HepG2 (cell line): ENCODE results near the gene TM4SF1. TPM values are rescaled to one million over a fixed set of nuclear protein-coding genes. Genes with fewer than 3 reads are reported as not detected.

Experiments
- ATAC-seq: fragments of 200-7000 bp; cut with Tn5 transposase; 3 replicates; pipeline ENCODE4 v1.9.1; 2020; ENCODE audit warnings: mild to moderate bottlenecking, moderate library complexity
- BruUV-seq: library from RNA; stranded (reverse); fragments of 400-500 nt; replicated peaks from 2 replicates; lab custom pipeline; 2021; lab: Mats Ljungman, UMichigan
- CTCF ChIA-PET: fragments of 300-600 bp; formaldehyde crosslinking; extraction: SDS; loops from one replicate; lab custom pipeline; 2021; ENCODE audit warnings: low total read pairs, inconsistent platforms, low intra/inter-chr PET ratio; lab: Yijun Ruan, JAX
- POLR2A ChIA-PET: fragments of 350-600 bp; sonication (Branson Sonifier 250); formaldehyde crosslinking; loops from one replicate; lab custom pipeline; 2020; ENCODE audit warnings: antibody characterized with exemption, inconsistent platforms; lab: Yijun Ruan, JAX
- DNase-seq: peaks from one replicate; pipeline ENCODE4 v3.0.0-alpha.2; 2015; ENCODE audit warnings: low spot score
- FAIRE-seq: peaks from 3 replicates; lab custom pipeline; 2011; peaks lifted over from hg19 to GRCh38; lab: Jason Lieb, UNC
- H2AFZ ChIP-seq: one replicate; pipeline ENCODE4 v1.6.1; 2011; ENCODE audit warnings: low read length, inconsistent platforms
- H3K27ac ChIP-seq: fragments of 300-600 bp; 3 replicates; pipeline ENCODE4 v1.8.0; 2011; ENCODE audit warnings: mixed run types, mild to moderate bottlenecking, mixed read lengths, low read length, inconsistent platforms; ENCODE audit not compliant: insufficient read depth; ENCODE audit errors: extremely low read length
- H3K27me3 ChIP-seq, 2 experiments: fragments of 200-600 bp in 1 of 2; 2 replicates in 1 of 2; 3 replicates in 1 of 2; pipeline versions ENCODE4 v1.6.0 to v1.8.0; 2011; ENCODE audit warnings: low read length in 2 of 2, mild to moderate bottlenecking in 2 of 2, moderate library complexity in 2 of 2, inconsistent platforms in 1 of 2; ENCODE audit not compliant: insufficient read depth in 2 of 2, control insufficient read depth in 1 of 2
- H3K36me3 ChIP-seq, 2 experiments: fragments of 200-600 bp in 1 of 2; replicated peaks in 1 of 2; 2 replicates in 1 of 2; 3 replicates in 1 of 2; pipeline versions ENCODE4 v1.5.1 to v1.8.0; 2011; ENCODE audit warnings: low read length in 2 of 2, inconsistent platforms in 1 of 2; ENCODE audit not compliant: insufficient read depth in 2 of 2, control insufficient read depth in 1 of 2
- H3K4me1 ChIP-seq: 2 replicates; pipeline ENCODE4 v1.5.1; 2012; ENCODE audit warnings: low read length, inconsistent platforms; ENCODE audit not compliant: insufficient read depth
- H3K4me2 ChIP-seq: 2 replicates; pipeline ENCODE4 v1.6.0; 2011; ENCODE audit warnings: low read depth, low read length, inconsistent platforms
- H3K4me3 ChIP-seq, 3 experiments: fragments of 200-600 bp in 1 of 3; sonication (generic), shearing (Covaris generic) in 1 of 3; replicated peaks in 1 of 3; 2 replicates each; pipeline ENCODE4 v1.5.1; 2011 to 2016; ENCODE audit warnings: low read length in 3 of 3, inconsistent platforms in 2 of 3, low read depth in 2 of 3, mild to moderate bottlenecking in 2 of 3, control low read depth in 1 of 3, mixed read lengths in 1 of 3; ENCODE audit not compliant: insufficient read depth in 1 of 3
- H3K79me2 ChIP-seq: one replicate; pipeline ENCODE4 v1.6.1; 2011; ENCODE audit warnings: low read length, inconsistent platforms; ENCODE audit not compliant: insufficient read depth
- H3K9ac ChIP-seq: 2 replicates; pipeline ENCODE4 v1.6.0; 2011; ENCODE audit warnings: mild to moderate bottlenecking, low read depth, low read length, inconsistent platforms; ENCODE audit not compliant: insufficient read depth
- H3K9me3 ChIP-seq: 2 replicates; pipeline ENCODE4 v1.5.1; 2012; ENCODE audit warnings: mild to moderate bottlenecking, low read length
- H4K20me1 ChIP-seq: 2 replicates; pipeline ENCODE4 v1.6.0; 2011; ENCODE audit warnings: inconsistent platforms, mild to moderate bottlenecking, low read length, moderate library complexity; ENCODE audit not compliant: insufficient read depth
- ARID5B ChIP-seq: IDR thresholded peaks from 2 replicates; pipeline ENCODE4 v1.4.0; 2020; ENCODE audit warnings: mild to moderate bottlenecking, missing genetic modification reagents
- ERF ChIP-seq: IDR thresholded peaks from 2 replicates; pipeline ENCODE4 v1.6.1; 2018; ENCODE audit warnings: missing biosample characterization, missing genetic modification reagents
- ZNF7 ChIP-seq: IDR thresholded peaks from 2 replicates; pipeline ENCODE4 v1.6.1; 2016; ENCODE audit warnings: missing biosample characterization, missing genetic modification reagents
- ZNF816 ChIP-seq: sonication (generic); formaldehyde crosslinking; IDR thresholded peaks from 2 replicates; pipeline ENCODE4 v1.8.0; 2022; ENCODE audit warnings: missing genetic modification reagents, mild to moderate bottlenecking, borderline replicate concordance
- WGBS: methylation state at CpG from one replicate; pipeline ENCODE4 v1.1.6; 2017; ENCODE audit warnings: low lambda C conversion rate; 5-methylcytosine and 5-hydroxymethylcytosine counted together
- in situ Hi-C: cut with HindIII; loops from 2 replicates; pipeline ENCODE4 v1.10.0; 2017; ENCODE audit warnings: low pct_unique_long_range_greater_than_20kb; ENCODE audit not compliant: extremely low pct_ligation_motif_present
- intact Hi-C: fragments of 100-400 bp; cut with micrococcal nuclease; formaldehyde crosslinking; loops from one replicate; pipeline ENCODE4 v1.10.0; 2022; ENCODE audit not compliant: unreplicated experiment
- polyA plus RNA-seq, 8 experiments: library from polyadenylated mRNA; depleted of rRNA in 3 of 8; stranded (reverse) in 7 of 8; unstranded in 1 of 8; fragments of >200 nt; fragmentation: Illumina TruSeq in 4 of 8; extraction: Trizol in 4 of 8; gene quantifications; 2 replicates each; pipeline versions ENCODE4 v1.2.1 to v1.2.3, GENCODE V29; 2011 to 2016; ENCODE audit warnings: low read depth in 4 of 8, missing spikeins in 1 of 8, mixed read lengths in 1 of 8; ENCODE audit not compliant: insufficient read depth in 1 of 8
- total RNA-seq, 5 experiments: library from RNA; depleted of rRNA; stranded (reverse); fragments of >200 nt; fragmentation: Illumina TruSeq; extraction: Trizol; gene quantifications; 2 replicates each; pipeline ENCODE4 v1.2.3, GENCODE V29; 2016; ENCODE audit warnings: low read depth in 1 of 5

The TM4SF1 gene
- total and polyA plus RNA-seq, 2 of the 13 experiments (the other 11 are each of a cell fraction or from before 2014, with no cell fraction given) = 431 to 1,359 TPM

GRCh38 chr3:149395107-149396089 is 17.9 kb upstream of the TM4SF1 start:
- ATAC-seq = no peak
- peaks cover 98% of the 10 kb centered on the region for H3K4me1 ChIP-seq
- in situ Hi-C loops = loop anchor here (5.0 kb wide), 1 partner anchor 82 kb away; no protein-coding TSS in a partner anchor

More at GRCh38 chr3:149395107-149396089, 17.9 kb upstream of the TM4SF1 start:
- H3K9me3 ChIP-seq = no peaks in the 10 kb centered on the region
- no peak for FAIRE-seq
- WGBS = 71% methylated on average over 4 of the region's 4 CpGs
- H3K9ac ChIP-seq = no peak overlapping the region
- peaks cover 5% of the 10 kb centered on the region for H3K79me2 ChIP-seq
- H3K27ac ChIP-seq = peak overlapping the region; percentile 43
- no TSS peak for BruUV-seq
- intact Hi-C loops = no loop called here
- peak; percentile 63 for DNase-seq
- H3K36me3 ChIP-seq = no peaks in the 10 kb centered on the region
- peak overlapping the region; percentile 2; the same call in 1 of the 2 replicates for H3K4me2 ChIP-seq
- POLR2A ChIA-PET = interaction anchor here (0.7 to 1.2 kb wide), 5 partner anchors 8 to 27 kb away, joined by 3 to 5 read pairs (median 3); partner anchors contain the start of gene TM4SF1
- no peak overlapping the region for H2AFZ ChIP-seq
- TF ChIP-seq ZNF816 (CRISPR knock-in tag) (no peak), ZNF7 (CRISPR knock-in tag) (no peak), ERF (CRISPR knock-in tag) (0 out of 2 replicates have a peak, but pooled peaks have one; percentile 5), ARID5B (CRISPR knock-in tag) (peak; percentile 28; the same call in 1 of the 2 replicates)
- H4K20me1 ChIP-seq = no peaks in the 10 kb centered on the region
- H3K4me3 ChIP-seq = no peak overlapping the region
- CTCF ChIA-PET = interaction anchor here (1.9 kb wide), 1 partner anchor 85 kb away, joined by 4 read pairs; no protein-coding TSS in a partner anchor
- no peaks in the 10 kb centered on the region for H3K27me3 ChIP-seq
